Fibroblast of skin of scalp (primary cell): Measurements from ENCODE around the gene KRT23.
"Not testable (repeated sequence)": the region's sequence is repeated elsewhere in the genome, so short reads cannot be mapped to it uniquely, and the experiment has no call there.

Experiments
- DNase-seq: peaks from one replicate; pipeline ENCODE4 v3.0.0-alpha.2; 2013

Gene KRT23

GRCh38 chr17:40950176-40950575 is 12.7 kb upstream of the KRT23 start:
- no peak for DNase-seq

- DNase-seq = no peak
These were observed 12.0 kb upstream of the KRT23 start for GRCh38 chr17:40949418-40949817.

GRCh38 chr17:40947929-40948328 is 10.5 kb upstream of the KRT23 start:
- DNase-seq = no peak

- DNase-seq = no peak
These were observed 8.0 kb upstream of the KRT23 start for GRCh38 chr17:40945414-40945813.

- no peak for DNase-seq
These were observed 7.1 kb upstream of the KRT23 start for GRCh38 chr17:40944531-40944930.

GRCh38 chr17:40942553-40942952 is 5.1 kb upstream of the KRT23 start:
- DNase-seq = no peak

GRCh38 chr17:40940266-40940665 is 2.8 kb upstream of the KRT23 start:
- no peak for DNase-seq

GRCh38 chr17:40938981-40939380 is 1.5 kb upstream of the KRT23 start:
- DNase-seq = no peak

- DNase-seq = no peak
These were observed 470 bp downstream of the KRT23 start for GRCh38 chr17:40936976-40937375.

- no peak for DNase-seq
These were observed 942 bp downstream of the KRT23 start for GRCh38 chr17:40936437-40936971.

- no peak for DNase-seq
These were observed 1.8 kb downstream of the KRT23 start for GRCh38 chr17:40935624-40936023.

- no peak for DNase-seq
These were observed 4.8 kb downstream of the KRT23 start for GRCh38 chr17:40932608-40933007.

GRCh38 chr17:40931311-40931710 is 6.1 kb downstream of the KRT23 start:
- no peak for DNase-seq

GRCh38 chr17:40926341-40926740 is 11.1 kb downstream of the KRT23 start:
- DNase-seq = no peak

GRCh38 chr17:40922239-40922638 is 15.2 kb downstream of the KRT23 start:
- DNase-seq = peak; percentile 78

GRCh38 chr17:40921026-40921425 is 16.4 kb downstream of the KRT23 start:
- DNase-seq = no peak

GRCh38 chr17:40917116-40917515 is 20.3 kb downstream of the KRT23 start:
- not testable (repeated sequence) for DNase-seq

GRCh38 chr17:40916366-40916765 is 21.1 kb downstream of the KRT23 start:
- DNase-seq = peak; percentile 29

GRCh38 chr17:40915721-40916256 is 21.7 kb downstream of the KRT23 start:
- DNase-seq = peak; percentile 80

GRCh38 chr17:40915199-40915661 is 22.2 kb downstream of the KRT23 start:
- DNase-seq = peak; percentile 92

GRCh38 chr17:40914075-40914855 is 23.2 kb downstream of the KRT23 start:
- DNase-seq = peak; percentile 65

GRCh38 chr17:40912486-40913210 is 24.8 kb downstream of the KRT23 start:
- no peak for DNase-seq

GRCh38 chr17:40910441-40910841 is 27.0 kb downstream of the KRT23 start:
- DNase-seq = peak; percentile 90
